Gastroesophageal sphincter (tissue), 3 donors: Measurements from ENCODE around the gene SIAH2.

Experiments
- POLR2A ChIP-seq, 2 donors: fragments of 450-650 bp; IDR thresholded peaks; one replicate each; pipeline ENCODE4 v1.6.1; 2017; ENCODE audit warnings: antibody characterized with exemption in 2 of 2, mild to moderate bottlenecking in 2 of 2, moderate library complexity in 1 of 2
- TF ChIP-seq, protein P1 (sequence below), 4 experiments: fragments of 200-600 bp in 2 of 4; fragments of 450-650 bp in 2 of 4; sonication (generic) in 1 of 4; IDR thresholded peaks; one replicate each; pipeline ENCODE4 v1.5.1; 2017 to 2019; ENCODE audit warnings: antibody characterized with exemption in 4 of 4, mild to moderate bottlenecking in 2 of 4, moderate library complexity in 2 of 4

- TF ChIP-seq POLR2A (IDR thresholded peaks at IDR 0.05) = no peak
- TF ChIP-seq, protein P1, sequence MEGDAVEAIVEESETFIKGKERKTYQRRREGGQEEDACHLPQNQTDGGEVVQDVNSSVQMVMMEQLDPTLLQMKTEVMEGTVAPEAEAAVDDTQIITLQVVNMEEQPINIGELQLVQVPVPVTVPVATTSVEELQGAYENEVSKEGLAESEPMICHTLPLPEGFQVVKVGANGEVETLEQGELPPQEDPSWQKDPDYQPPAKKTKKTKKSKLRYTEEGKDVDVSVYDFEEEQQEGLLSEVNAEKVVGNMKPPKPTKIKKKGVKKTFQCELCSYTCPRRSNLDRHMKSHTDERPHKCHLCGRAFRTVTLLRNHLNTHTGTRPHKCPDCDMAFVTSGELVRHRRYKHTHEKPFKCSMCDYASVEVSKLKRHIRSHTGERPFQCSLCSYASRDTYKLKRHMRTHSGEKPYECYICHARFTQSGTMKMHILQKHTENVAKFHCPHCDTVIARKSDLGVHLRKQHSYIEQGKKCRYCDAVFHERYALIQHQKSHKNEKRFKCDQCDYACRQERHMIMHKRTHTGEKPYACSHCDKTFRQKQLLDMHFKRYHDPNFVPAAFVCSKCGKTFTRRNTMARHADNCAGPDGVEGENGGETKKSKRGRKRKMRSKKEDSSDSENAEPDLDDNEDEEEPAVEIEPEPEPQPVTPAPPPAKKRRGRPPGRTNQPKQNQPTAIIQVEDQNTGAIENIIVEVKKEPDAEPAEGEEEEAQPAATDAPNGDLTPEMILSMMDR (IDR thresholded peaks at IDR 0.05) = no peak
These were observed 43.3 kb upstream of the SIAH2 start for GRCh38 chr3:150806185-150806835.
